OCI-LY3 (cell line): ENCODE measurements around the gene ANKIB1.

Source experiments
- EZH2phosphoT487 ChIP-seq: fragments of 200-600 bp; shearing (Covaris generic); IDR thresholded peaks from 2 replicates; pipeline ENCODE4 v1.6.1; 2018; ENCODE audit warnings: antibody characterized with exemption, mixed run types, low read depth
- TF ChIP-seq, protein P1 (sequence below): fragments of 200-600, 300-600 bp; sonication (generic); IDR thresholded peaks from 2 replicates; pipeline ENCODE4 v1.5.1; 2014; ENCODE audit warnings: antibody characterized with exemption, low read length, low read depth

DNA sequence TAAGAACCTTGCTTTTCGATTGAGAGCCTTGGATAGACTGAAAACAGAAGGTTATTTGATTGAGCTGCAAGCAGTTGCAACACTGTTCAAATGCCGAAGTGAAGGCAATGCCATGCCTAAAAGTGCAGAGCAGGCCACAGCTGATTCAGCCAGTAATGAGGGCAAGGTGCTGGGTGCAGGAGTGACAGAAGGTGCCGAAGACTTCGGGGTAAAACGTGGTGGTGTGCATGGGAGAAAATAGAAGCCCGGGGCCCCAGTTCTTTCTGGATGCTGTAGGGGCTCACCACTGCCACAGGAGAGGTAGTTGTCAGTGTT lies 157.9 kb downstream of the ANKIB1 start:
- TF ChIP-seq, protein P1, sequence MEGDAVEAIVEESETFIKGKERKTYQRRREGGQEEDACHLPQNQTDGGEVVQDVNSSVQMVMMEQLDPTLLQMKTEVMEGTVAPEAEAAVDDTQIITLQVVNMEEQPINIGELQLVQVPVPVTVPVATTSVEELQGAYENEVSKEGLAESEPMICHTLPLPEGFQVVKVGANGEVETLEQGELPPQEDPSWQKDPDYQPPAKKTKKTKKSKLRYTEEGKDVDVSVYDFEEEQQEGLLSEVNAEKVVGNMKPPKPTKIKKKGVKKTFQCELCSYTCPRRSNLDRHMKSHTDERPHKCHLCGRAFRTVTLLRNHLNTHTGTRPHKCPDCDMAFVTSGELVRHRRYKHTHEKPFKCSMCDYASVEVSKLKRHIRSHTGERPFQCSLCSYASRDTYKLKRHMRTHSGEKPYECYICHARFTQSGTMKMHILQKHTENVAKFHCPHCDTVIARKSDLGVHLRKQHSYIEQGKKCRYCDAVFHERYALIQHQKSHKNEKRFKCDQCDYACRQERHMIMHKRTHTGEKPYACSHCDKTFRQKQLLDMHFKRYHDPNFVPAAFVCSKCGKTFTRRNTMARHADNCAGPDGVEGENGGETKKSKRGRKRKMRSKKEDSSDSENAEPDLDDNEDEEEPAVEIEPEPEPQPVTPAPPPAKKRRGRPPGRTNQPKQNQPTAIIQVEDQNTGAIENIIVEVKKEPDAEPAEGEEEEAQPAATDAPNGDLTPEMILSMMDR, result no peak
- TF ChIP-seq EZH2phosphoT487, result no peak
